HG02970 (cell line): ENCODE data around the gene PDCD2L.
"Not testable (repeated sequence)": the region's sequence is repeated elsewhere in the genome, so short reads cannot be mapped to it uniquely, and the experiment has no call there.

Experiments used
- ATAC-seq: cut with Tn5 transposase; IDR thresholded peaks from one replicate; pipeline ENCODE4 v1.9.1; 2021; ENCODE audit warnings: mild to moderate bottlenecking, moderate library complexity, moderate number of reproducible peaks; ENCODE audit not compliant: unreplicated experiment, low FRiP score

PDCD2L gene

DNA sequence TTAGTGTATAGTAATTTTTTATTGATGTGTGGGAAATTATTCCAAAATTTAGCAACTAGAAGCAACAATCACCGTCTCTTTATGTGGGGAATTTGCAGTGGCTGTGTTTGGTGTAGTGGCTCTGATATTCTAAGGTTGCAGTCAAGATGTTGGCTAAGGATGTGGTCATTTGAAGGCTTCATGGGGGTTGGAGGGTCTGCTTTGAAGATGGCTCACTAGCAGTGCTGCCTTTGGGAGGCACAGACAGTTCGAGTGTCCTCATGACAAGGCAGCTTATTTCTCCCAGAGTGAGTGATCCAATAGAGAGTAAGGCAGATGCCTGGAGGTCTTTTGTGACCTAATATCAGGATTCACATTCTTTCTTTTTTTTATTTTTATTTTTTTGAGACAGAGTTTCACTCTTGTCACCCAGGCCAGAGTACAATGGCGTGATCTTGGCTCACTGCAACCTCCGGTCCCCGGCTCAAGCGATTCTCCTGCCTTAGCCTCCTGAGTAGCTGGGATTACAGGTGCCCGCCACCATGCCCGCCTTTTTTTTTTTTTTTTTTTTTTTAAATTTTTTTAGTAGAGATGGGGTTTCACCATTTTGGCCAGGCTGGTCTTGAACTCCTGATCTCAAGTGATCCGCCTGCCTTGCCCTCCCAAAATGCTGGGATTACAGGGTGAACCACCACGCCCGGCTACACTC is 30.5 kb upstream of the PDCD2L start:
- no peak for ATAC-seq

DNA sequence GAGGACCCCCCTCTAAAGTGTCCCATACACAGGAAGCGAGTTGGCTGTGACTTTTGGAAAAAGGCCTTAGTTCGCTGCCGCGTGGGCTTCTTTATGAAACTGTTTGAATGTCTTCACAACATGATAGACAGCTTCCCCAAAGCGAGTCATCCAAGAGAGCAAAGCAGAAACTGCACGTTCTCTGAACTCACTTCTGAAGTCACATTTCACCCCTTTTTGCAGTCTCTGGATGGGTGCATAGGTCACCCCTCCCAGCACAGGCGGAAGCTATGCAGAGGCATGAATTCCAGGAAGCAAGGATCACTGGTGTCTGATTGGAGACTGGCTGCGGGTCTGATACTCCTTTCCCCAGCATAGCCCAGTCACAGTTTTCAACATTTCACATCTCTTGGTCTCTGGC is 28.6 kb upstream of the PDCD2L start:
- ATAC-seq = no peak

DNA sequence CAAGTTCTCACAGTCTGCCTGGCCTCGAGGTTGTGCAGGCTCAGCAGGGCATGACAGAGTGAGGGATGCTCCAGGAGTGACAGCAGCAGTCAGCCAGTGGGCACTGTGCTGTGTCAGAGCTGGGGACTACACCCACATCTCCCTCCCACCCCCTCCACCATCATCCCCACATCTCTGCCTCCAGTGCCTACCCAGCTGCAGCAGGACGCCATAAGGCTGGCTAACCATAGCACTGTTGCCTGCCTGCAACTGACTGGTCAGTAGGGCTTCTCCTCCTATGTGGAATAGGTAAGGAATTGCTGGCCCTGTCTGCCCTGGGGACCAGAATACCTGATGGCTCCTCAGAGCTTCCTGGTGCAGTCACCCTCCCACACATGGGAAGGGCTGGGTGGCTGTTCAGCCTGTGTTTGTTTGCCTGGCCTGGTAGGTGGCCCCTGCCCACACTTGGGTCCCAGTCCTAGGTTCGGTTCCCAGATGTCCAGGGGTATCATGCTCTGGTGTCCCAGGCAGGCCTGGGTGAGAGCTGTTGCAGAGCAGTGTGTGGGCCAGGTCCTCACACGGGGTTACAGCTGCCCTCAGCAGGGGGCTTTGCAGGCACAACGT is 23.5 kb upstream of the PDCD2L start:
- no peak for ATAC-seq

DNA sequence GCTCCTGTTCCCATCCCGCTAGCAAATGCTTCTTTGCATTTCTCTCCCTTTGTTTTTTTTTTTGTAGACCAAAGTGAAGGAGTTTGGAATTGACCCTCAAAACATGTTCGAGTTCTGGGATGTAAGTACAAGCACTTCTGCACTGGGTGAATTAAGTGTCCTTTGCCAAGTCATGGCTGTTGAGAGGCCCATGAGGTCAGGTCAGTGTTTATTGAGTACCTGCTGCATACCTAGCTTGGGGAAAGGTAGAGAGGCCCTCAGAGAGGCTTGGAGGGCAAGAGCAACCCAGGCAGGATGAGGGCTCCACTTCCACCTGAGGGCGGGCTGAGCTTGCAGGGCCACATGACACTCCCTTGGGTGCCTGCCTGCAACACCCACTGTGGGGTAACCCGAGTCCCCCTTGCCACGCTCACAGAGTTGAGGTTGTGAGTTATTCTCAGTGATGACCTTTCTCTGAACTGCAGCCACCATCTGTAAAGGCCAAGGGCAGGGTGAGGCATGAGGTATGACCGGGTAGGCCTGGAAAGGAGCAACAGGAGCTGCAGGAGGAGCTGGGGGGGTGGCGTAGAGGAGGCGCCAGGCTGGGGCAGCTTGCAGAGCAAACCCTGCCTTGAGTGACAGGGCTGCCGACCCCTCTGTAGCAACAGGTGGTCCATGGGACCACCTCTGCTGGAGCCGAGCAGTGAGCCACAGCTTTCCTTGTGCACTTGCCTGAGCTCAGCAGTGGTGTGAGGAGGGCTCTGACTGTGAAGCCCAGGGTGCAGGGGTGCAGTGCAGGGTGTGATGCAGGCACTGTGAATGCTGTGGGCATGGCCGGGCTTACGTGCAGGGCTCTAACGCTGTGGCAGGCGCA is 22.6 kb upstream of the PDCD2L start:
- ATAC-seq = no peak

DNA sequence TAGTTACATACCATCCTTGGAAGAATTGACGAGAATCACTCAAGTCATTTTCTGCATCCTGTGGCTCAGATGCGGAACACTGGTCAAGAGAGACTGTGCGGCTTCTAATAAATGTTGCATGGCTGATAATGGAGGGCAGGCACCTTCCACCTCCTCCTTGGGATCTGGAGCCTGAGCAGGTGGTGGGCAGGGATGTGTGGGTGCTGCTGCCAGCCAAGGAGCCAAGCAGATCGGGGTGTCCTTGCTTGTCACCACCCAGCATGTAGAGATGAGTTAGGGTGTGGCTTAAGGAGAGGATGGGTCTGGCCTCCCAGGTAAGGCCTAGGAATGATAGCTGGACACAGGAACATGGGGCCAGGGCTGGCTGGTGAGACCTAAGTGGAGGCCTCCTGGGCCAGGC is 21.7 kb upstream of the PDCD2L start:
- ATAC-seq = no peak

DNA sequence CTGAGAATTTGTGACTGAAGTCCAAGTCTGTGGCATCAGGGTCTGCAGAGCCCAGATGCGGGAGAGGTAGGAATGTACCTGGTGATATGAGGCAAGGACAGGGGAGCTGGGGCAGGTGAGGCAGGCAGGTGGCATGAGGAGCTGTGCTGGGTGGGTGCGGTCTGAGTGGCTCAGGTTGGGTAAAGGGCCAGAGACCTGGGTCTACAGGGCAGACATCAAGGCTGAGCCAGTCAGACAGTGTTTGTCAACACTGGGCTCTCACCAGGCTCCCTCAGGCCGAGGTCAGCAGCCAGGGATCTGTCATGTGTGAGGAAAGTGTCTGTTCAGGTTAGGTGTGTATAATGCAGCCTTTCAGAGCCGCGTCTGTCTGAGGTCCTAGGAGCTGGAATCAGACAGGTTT is 20.6 kb upstream of the PDCD2L start:
- ATAC-seq = no peak

DNA sequence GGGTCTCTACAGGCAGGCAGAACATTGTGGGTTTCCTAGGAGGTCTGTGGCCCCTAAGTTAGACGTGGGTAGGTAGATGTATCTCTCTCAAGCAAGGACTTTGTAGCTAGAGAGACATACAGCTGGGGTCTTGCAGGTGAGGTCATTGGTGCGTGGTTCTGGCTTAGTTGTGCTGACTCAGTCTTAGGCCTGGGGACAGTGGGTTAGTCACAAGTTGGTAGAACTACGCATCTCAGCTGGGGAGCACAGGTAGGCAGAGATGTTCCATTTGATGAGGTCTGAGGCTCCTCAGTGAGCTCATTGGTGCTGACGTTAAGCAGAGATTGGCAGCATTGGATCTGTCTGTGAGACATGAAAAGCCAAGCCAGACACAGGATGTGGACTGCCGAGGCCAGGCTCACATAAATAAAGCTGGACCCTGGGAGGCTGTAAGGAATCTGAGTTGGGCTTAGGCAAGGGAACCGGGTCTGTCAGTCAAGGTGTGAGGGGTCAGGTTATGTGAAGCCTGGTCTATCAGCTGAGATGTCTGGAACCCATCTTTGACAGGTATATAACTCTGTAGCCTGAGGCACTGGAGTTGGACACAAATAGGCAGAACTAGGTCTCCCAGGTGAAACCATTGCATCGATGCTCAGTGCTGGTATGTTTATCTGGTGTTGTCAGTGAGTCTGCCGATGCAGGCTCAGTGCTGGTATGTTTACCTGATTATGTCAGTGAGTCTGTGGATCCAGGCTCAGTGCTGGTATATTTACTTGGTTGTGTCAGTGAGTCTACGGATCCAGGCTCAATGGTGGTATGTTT is 17.4 kb upstream of the PDCD2L start:
- ATAC-seq = no peak

DNA sequence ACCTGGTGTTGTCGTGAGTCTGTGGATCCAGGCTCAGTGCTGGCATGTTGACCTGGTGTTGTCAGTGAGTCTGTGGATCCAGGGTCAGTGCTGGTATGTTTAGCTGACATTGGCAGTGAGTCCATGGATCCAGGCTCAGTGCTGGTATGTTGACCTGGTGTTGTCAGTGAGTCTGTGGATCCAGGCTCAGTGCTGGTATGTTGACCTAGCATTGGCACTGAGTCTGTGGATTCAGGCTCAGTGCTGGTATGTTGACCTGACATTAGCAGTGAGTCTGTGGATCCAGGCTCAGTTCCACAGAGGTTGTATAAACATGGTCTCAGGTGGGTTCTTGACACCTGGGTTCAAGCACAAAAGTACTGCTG is 16.8 kb upstream of the PDCD2L start:
- no peak for ATAC-seq

- ATAC-seq = not testable (repeated sequence)
Observed at GRCh38 chr19:34388745-34389144, 15.5 kb upstream of the PDCD2L start.

DNA sequence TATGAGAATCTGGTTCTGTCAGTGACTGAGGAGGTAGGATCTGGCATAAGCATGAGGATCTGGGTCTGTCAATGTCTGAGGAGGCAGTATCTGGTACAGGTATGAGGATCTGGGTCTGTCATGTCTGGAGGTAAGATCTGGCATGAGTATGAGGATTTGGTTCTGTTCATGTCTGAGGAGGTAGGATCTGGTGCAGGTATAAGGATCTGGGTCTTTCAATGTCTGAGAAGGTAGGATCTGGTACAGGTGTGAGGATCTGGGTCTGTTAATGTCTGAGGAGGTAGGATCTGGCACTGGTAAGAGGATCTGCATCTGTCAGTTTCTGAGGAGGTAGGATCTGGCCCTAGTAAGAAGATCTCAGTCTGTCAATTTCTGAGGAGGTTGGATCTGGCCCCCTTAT is 12.4 kb upstream of the PDCD2L start:
- no peak for ATAC-seq

- no peak for ATAC-seq
Observed at GRCh38 chr19:34393031-34393430, 11.2 kb upstream of the PDCD2L start.

DNA sequence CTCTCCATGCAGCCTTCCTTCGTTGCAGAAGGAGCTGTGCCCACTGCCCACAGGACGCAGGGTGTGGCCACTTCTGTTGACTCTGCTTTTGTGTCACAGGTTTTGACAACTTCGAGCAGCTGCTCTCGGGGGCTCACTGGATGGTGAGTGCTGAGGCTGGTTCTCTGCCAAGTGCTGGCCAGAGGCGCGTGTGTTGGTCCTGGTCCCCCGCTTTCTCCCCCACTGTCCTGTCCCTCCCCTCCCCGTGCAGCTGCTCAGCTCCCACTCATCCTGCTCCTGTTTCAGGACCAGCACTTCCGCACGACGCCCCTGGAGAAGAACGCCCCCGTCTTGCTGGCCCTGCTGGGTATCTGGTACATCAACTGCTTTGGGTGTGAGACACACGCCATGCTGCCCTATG is 10.6 kb upstream of the PDCD2L start:
- ATAC-seq = no peak

- no peak for ATAC-seq
Observed at GRCh38 chr19:34397853-34398252, 6.3 kb upstream of the PDCD2L start.

DNA sequence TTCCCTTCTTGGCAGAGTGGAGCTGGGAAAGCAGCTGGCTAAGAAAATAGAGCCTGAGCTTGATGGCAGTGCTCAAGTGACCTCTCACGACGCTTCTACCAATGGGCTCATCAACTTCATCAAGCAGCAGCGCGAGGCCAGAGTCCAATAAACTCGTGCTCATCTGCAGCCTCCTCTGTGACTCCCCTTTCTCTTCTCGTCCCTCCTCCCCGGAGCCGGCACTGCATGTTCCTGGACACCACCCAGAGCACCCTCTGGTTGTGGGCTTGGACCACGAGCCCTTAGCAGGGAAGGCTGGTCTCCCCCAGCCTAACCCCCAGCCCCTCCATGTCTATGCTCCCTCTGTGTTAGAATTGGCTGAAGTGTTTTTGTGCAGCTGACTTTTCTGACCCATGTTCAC is 4.3 kb upstream of the PDCD2L start:
- no peak for ATAC-seq

- ATAC-seq = not testable (repeated sequence)
Observed at GRCh38 chr19:34400844-34401243, 3.4 kb upstream of the PDCD2L start.

GRCh38 chr19:34402074-34402600 is 2.1 kb upstream of the PDCD2L start:
- no peak for ATAC-seq

DNA sequence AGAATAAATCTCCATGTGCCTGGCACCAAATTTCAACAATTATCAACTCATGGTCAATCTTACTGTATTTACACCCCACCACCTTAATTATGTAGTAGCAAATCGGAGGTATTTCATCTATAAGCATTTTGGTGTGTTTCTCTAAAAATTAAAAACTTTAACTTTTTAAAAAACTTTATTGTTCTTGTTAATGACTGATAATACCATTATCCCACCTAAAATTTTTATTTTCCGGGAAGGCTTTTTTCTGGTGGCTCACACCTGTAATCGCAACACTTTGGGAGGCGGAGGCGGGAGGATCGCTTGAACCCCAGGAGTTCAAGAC is 453 bp upstream of the PDCD2L start:
- no peak for ATAC-seq

DNA sequence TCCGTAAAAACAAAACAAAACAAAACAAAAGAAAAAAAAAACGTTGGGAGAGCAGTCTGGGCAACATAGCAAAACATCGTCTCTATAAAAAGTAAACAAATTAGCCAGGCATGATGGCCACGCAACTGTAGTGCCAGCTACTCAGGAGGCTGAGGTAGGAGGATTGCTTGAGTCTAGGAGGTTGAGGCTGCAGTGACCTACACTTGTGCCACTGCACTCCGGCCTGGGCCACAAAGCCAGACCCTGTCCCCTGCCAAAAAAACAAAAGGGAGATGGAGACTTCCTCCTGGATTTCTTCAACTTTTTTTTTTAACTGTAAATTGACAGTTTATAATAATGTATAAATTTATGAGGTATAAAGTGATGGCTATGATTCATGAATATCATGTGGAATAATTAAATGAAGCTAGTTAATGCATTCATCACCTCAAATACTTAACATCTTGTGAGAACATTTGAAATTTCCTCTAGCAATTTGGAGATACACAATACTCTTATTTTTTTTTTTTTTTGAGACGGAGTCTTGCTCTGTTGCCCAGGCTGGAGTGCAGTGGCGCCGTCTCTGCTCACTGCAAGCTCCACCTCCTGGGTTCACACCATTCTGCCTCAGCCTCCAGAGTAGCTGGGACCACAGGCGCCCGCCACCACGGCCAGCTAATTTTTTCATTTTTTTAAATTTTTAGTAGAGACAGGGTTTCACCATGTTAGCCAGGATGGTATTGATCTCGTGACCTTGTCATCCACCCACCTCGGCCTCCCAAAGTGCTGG is 1.9 kb downstream of the PDCD2L start:
- no peak for ATAC-seq

GRCh38 chr19:34408411-34408810 is 4.2 kb downstream of the PDCD2L start:
- no peak for ATAC-seq
